Stimulated activated CD4-positive, alpha-beta T cell treated with anti-CD3 and anti-CD28 coated beads, Interleukin-4, amount 100 ng/mL, for 24 hours (primary cell): Measurements from ENCODE around the gene EEPD1.

ENCODE experiments used
- DNase-seq: peaks from one replicate; pipeline ENCODE4 v3.0.0-alpha.2; 2020

EEPD1 gene

DNA sequence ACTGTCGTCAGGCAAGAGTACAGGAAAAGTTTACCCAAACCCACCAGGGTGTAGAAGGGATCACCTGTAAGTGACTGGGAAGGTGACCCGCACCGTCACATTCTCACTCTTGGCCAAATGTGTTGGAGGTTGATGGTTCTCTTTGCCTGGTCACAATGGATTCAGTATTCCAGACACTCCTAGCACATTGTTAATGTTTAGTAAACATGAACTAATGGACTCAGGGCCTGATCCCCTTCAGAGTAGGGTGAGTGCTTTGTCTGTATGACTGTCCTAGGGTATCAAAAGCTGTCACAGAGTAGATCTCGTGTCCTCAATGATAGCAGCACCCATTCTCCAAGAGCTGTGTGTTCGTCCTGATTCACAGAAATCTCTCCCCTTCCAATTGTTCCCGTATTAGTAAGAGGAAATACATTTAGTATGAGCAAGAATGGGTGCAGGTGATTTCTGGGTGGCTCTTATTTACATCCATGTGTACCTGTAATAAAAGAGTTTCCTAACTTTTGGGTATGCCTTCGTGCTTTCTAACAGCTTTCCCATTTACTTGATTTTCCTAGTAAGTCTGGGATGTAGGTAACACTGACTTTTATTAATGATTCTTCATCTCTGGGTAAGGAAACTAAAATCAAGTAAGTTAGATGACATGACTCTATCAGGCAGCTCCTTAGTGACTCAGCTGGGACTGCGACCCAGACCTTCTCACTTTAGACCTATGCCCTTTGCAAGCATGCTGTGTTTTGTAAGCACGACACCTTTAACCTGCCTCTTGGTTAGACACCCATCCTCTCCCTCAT, 4.7 kb downstream of the EEPD1 start:
- no peak for DNase-seq

DNA sequence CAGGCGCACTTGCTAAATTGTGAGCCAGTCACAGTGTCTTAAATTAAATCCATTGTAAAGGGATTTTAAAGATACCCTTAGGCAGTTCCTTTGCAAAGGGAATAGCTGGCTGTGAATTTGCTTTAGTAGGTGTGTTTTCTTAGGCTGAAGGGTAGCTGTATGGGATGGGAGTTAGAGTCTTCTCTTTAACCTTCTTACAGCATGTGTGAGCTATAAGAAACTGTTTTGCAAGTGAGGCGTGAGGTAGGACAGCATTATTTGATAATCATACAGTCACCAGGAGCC, 5.2 kb downstream of the EEPD1 start:
- no peak for DNase-seq

GRCh38 chr7:36159618-36160017, 6.6 kb downstream of the EEPD1 start:
- no peak for DNase-seq

- DNase-seq = no peak
These were observed 7.3 kb downstream of the EEPD1 start for GRCh38 chr7:36160313-36160712.

DNA sequence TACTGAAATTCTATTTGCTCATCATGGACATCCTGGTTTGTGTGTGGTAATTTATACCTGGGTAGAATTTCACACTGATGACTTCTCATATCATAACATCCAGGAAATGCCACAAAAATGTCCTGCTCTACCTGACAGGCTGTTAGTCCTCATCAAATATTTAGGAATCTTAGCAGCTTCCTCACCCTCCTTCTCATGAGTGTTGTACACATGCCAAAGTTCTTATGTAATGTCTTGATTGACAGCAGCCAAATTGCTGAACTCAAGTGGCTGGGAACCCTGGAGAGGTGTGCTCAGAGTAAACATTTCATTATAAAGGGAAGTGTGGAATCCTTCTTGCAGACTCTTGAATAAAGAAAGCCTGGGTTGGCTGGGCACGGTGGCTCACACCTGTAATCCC, 8.9 kb downstream of the EEPD1 start:
- no peak for DNase-seq

- no peak for DNase-seq
These were observed 12.0 kb downstream of the EEPD1 start for GRCh38 chr7:36165059-36165458.

DNA sequence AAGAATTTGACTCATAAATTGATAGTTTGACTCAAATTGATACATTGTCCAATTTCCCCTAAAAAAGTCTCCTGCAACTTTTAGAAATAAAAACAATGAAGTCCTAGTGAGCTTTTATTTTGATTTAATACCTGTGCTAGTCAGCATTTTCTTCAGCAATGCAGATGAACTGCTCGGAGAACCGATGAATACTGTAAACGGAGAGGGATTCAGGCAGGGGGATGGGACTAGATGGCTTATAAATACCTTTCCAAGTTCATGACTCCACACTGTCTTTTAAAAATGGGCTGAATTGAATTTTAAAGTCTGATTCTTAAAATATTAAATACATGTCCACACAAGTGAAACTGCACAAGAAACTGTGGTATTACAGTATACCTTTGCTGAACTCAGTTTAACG, 12.7 kb downstream of the EEPD1 start:
- DNase-seq = no peak

DNA sequence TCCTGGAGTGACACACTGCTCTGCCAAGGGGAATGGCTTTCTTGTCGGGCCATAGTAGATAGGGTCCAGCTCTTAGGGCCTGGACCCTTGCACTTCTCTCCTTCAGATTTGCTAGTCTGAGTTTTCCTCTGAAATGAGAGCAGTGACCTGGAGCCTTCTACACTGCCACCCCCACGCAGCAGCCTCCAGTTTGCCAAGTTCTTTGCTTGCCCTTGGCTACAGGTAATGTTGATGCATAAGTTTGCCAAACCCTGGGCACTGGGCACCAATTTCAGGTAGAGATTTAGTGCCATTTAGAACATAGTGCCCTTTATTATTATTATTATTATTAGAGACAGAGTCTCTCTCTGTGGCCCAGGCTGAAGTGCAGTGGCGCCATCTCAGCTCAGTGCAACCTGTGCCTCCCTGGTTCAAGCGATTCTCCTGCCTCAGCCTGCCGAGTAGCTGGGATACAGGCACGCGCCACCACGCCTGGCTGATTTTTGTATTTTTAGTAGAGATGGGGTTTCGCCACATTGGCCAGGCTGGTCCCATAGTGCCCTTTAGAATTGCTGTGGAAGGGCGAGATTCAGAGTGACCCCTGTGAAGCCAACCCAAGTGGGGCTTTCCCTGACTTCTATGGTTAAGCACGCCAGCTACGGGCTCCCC, 14.5 kb downstream of the EEPD1 start:
- no peak for DNase-seq

GRCh38 chr7:36171503-36171902, 18.4 kb downstream of the EEPD1 start:
- DNase-seq = no peak

DNA sequence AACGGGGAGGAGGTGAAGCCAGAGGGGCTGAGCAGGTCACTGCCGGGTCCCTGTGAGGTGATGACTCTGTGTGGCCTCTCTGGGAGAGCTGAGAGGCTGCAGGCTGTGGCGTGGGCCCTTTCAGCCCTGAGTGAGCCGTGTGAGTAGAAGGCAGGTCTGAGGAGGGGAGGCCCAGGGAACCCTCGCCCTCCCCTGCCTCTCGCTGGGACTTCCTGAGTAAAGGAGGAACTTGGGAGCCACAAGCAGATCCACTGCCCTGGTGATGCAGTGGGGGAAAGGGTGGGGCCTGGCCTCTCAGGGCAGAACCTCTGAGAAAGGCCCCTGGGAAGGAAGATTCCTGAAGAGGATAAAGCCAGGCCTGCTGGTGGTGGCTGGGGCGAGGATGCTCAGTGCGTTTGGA, 22.8 kb downstream of the EEPD1 start:
- DNase-seq = no peak

DNA sequence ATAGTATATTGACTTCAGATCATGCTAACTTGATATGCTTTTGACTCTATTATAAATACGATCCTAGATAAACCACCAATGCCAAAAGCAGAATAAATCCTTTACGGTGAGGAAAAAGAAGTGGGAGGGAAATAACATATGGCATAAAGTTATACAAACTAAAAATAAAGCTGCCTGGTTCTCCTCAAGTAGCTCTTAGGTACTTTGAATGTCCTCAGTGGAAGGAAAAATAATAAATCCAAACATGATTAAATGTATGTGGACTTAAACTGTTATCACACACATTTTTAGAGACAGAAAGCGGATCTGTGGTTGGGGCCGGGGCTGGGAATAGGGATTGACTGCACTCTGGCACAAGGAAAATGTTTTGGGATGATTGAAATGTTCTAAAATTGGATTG, 23.6 kb downstream of the EEPD1 start:
- no peak for DNase-seq

DNA sequence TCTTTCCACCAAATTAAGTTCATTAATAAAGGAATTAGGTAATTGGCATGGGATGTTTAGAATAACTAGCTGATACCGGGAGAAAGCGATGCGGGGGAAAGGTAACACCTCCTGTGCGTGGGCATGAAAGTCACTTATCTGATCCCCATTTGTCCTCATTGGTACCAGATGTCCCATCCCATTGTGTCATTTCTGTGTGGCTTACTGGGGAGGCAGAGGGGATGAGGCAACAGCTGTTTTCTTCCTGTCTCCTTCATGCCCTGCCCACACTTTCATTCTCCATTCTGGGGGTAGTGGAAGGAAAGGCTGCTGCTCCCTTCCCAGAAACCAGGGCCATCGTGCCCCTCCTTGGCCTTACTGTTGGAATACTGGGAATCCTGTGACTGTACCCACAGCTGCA, 27.1 kb downstream of the EEPD1 start:
- no peak for DNase-seq

DNA sequence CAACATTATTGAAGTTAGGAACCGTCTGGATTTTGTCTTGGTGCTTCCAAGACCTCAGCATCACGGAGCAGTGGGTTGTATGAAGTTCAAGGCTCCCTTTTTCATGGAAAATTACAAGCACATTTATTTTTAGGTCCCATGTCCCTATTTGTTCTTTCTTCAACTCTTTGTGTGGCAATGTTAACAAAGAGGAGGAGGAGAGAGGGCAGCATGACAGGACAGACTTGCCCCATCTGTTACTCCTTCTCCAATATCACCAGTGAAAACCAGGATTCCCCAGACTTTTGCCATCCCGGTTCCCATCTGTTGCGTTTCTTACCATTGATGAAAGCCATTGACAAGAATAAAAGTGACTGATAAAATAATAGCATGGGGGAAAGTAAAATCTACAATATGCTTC, 28.6 kb downstream of the EEPD1 start:
- DNase-seq = no peak

GRCh38 chr7:36182854-36183604, 30.0 kb downstream of the EEPD1 start:
- DNase-seq = no peak

DNA sequence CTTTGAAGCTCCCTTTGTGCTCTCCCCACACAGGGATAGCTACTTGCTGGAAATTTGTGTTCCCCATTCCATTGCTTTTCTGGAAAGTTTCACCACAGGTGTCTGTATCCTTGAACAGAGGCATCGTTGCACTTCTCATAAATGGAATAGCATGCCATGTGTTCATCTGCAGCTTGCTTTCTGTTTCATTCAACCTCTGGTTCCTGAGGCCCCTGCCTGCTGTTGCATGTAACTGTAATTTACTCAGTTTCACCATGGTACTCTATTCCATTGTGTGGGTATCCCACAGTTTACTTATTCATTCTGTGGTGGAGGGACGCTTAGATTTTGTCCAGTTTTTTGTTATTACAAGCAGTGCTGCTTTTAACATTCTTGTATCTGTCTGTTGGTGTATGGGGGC, 32.0 kb downstream of the EEPD1 start:
- DNase-seq = no peak

GRCh38 chr7:36185756-36186155, 32.7 kb downstream of the EEPD1 start:
- DNase-seq = no peak

DNA sequence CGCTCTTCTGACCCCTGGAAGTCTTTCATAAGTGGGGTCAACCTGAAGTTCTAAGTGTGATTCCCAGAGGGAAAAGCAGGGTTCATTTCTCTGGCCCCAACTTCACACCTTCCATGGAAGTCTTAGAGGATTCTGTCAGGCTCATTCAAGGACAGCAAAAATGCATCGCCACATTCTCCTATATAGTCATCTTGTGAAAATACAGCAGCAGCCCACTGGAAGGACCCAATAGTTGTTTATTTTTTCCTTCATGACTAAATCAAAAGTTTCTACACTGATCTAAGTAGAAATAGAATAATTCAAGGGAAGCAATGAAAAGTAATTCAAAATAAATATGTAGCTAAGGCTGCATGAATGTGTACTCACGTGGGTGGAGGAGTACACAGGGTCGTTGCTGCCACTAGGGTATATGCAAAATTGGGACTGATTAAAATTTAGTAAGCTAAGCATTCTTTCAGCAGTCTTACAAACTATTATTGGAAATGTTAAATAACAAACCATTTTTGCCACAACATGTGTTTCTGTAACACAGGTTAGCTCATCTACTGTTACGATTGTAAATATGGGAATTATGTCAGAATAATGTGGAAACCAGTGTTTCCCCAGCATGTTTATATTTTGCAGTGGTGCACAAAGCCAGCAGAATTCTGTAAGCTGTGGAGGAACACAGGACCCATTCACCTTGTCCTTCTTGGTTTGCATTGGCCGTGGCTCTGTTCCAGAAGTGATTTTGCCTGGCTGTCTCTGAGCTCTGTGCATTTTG, 33.5 kb downstream of the EEPD1 start:
- DNase-seq = no peak

- no peak for DNase-seq
These were observed 35.2 kb downstream of the EEPD1 start for GRCh38 chr7:36188266-36188665.

GRCh38 chr7:36188906-36189305, 35.9 kb downstream of the EEPD1 start:
- no peak for DNase-seq

DNA sequence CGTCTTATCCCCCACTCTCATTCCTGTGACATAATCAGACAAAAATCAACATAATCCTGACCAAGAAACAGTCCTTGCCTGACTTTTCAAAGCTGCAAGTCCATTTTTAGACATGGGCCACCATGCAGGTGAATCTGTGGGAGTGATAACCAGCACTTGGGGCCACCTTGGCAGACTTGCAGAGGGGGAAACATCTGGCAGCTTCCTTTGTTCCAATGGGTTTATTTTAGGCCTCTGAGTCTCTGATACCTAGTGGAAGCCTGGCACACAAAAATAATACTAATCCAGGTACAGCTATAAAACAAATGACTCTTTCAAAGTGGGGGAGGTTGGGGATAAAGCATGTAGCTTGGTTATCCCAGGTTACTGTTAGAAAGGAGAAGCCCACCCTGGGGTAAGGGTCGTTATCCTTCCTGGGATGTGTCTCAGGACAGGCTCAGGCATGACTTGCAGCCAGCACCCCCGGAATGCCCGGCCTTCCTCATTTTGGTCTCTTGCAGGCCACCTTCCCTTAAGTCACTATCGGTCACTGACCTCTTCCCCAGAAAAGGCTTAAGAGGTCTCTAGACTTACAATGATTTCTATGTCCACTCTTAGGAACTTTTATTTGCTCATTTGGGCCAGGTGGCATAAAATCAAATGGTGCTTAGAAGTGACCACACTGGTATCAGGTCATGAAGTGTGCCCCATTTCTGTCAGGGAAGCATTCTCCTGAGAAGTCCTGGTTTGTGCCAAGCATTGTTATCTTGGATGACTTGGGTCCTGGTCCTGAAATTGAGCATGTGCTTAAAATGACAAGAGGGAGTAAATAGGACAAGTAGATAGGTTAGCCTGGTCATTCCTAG, 37.6 kb downstream of the EEPD1 start:
- no peak for DNase-seq

- no peak for DNase-seq
These were observed 38.4 kb downstream of the EEPD1 start for GRCh38 chr7:36191292-36191920.
